ENCODE data around the gene ANKS1A. TPM values are rescaled to one million over a fixed set of nuclear protein-coding genes. Genes with fewer than 3 reads are reported as not detected.

Gene ANKS1A
- total RNA-seq, 1 experiment from 2014 or later: 24.0 TPM

DNA sequence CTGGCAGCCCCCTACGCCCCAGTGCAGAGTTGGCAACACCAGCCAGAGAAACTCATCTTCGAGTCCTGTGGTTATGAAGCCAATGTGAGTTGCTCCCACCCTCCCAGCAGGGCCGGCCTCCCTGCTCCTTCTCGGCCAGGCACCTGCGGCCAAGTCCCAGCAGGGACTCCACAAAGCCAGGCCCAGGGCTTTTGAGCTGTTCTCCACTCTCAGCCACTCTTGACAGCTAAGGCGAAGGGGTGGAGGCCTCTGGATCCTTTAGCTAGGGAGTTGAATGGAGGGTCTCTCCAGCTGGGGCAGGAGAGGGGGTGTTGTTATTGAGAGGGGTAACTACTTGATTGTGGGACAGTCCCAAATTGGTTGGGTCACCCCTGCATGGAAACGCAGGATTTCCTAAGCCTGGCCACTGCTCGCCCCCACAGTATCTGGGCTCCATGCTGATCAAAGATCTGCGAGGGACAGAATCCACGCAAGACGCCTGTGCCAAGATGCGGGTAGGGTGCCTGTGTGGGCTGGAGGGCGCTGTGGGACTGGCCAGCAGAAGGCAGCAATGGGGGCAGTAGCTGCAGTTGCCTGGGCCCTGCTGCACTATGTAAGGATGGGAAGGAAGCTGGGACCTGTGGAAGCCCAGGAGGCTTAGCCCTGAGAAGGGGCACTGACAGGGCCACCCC is 193.8 kb downstream of the ANKS1A start:
- no peak overlapping the region for H3K4me3 Mint-ChIP-seq (ENCODE audit: unreplicated experiment)
- H3K4me3 ChIP-seq (ENCODE audit: low read depth, low read length): no peak overlapping the region
- peaks cover 34% of the 10 kb centered on the region for H3K36me3 Mint-ChIP-seq (ENCODE audit: insufficient read depth, unreplicated experiment)
- H3K27me3 Mint-ChIP-seq (ENCODE audit: insufficient read depth, unreplicated experiment): no peaks in the 10 kb centered on the region
- no peaks in the 10 kb centered on the region for H3K4me1 Mint-ChIP-seq (ENCODE audit: low read depth, unreplicated experiment)
- H3K27me3 ChIP-seq (replicated peaks; ENCODE audit: control insufficient read depth, insufficient read depth, low read length): no peaks in the 10 kb centered on the region
- DNase-seq: peak in 1 of 2 experiments; percentile 11
- intact Hi-C loops (cut with micrococcal nuclease; ENCODE audit: unreplicated experiment): no loop called here
- H3K9me3 Mint-ChIP-seq (ENCODE audit: unreplicated experiment): no peaks in the 10 kb centered on the region
- H3K27ac Mint-ChIP-seq (ENCODE audit: unreplicated experiment): peak overlapping the region; percentile 2
- TF ChIP-seq, protein P1, sequence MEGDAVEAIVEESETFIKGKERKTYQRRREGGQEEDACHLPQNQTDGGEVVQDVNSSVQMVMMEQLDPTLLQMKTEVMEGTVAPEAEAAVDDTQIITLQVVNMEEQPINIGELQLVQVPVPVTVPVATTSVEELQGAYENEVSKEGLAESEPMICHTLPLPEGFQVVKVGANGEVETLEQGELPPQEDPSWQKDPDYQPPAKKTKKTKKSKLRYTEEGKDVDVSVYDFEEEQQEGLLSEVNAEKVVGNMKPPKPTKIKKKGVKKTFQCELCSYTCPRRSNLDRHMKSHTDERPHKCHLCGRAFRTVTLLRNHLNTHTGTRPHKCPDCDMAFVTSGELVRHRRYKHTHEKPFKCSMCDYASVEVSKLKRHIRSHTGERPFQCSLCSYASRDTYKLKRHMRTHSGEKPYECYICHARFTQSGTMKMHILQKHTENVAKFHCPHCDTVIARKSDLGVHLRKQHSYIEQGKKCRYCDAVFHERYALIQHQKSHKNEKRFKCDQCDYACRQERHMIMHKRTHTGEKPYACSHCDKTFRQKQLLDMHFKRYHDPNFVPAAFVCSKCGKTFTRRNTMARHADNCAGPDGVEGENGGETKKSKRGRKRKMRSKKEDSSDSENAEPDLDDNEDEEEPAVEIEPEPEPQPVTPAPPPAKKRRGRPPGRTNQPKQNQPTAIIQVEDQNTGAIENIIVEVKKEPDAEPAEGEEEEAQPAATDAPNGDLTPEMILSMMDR (IDR thresholded peaks at IDR 0.05; ENCODE audit: insufficient read depth in 1 of 2, low read depth in 1 of 2, low read length in 1 of 2, severe bottlenecking in 1 of 2, unreplicated experiment in 1 of 2): no peak
- no TSS peak for BruUV-seq (replicated peaks)
- ChIA-PET POLR2A (no interaction called here), CTCF (interaction anchor here (0.6 kb wide), 1 partner anchor 13 kb away, joined by 3 read pairs; no protein-coding TSS in a partner anchor)
- H3K36me3 ChIP-seq (ENCODE audit: control insufficient read depth, insufficient read depth, low read length): peaks cover 1% of the 10 kb centered on the region
- no peaks in the 10 kb centered on the region for H3K9me3 ChIP-seq
- no peaks in the 10 kb centered on the region for H3K4me1 ChIP-seq

DNA sequence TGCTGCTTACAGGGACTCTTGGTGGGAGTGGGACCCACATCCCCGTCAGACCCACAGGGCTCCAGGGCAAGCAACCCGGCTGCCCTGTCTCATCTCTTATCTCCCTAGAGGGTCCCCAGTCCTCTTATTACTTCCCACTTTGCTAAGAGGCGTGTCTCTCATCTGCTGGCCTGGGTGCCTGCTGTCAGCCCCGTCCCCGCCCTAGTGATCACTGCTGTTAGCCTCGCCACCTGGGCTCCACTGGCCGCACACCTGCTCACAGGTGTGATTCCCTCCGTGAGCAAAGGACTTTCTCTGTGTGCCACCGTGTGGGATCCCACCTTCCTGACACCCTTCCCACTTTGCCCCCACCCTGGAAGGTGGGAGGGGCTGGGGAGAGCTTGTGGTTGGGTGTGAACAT is 194.5 kb downstream of the ANKS1A start:
- Mint-ChIP-seq H3K27ac (ENCODE audit: unreplicated experiment) (no peak overlapping the region), H3K36me3 (ENCODE audit: insufficient read depth, unreplicated experiment) (peaks cover 41% of the 10 kb centered on the region), H3K4me1 (ENCODE audit: low read depth, unreplicated experiment) (no peaks in the 10 kb centered on the region), H3K4me3 (ENCODE audit: unreplicated experiment) (no peak overlapping the region), H3K27me3 (ENCODE audit: insufficient read depth, unreplicated experiment) (no peaks in the 10 kb centered on the region), H3K9me3 (ENCODE audit: unreplicated experiment) (no peaks in the 10 kb centered on the region)
- peak in 1 of 2 experiments; percentile 10 for DNase-seq
- Histone ChIP-seq H3K4me1 (no peaks in the 10 kb centered on the region), H3K4me3 (ENCODE audit: low read depth, low read length) (no peak overlapping the region), H3K9me3 (no peaks in the 10 kb centered on the region), H3K27me3 (replicated peaks; ENCODE audit: control insufficient read depth, insufficient read depth, low read length) (no peaks in the 10 kb centered on the region), H3K36me3 (ENCODE audit: control insufficient read depth, insufficient read depth, low read length) (peaks cover 3% of the 10 kb centered on the region)
- intact Hi-C loops (cut with micrococcal nuclease; ENCODE audit: unreplicated experiment): no loop called here
- TF ChIP-seq, protein P1 (IDR thresholded peaks at IDR 0.05; ENCODE audit: insufficient read depth in 1 of 2, low read depth in 1 of 2, low read length in 1 of 2, severe bottlenecking in 1 of 2, unreplicated experiment in 1 of 2): no peak
- no TSS peak for BruUV-seq (replicated peaks)
- ChIA-PET CTCF (interaction anchor here (0.6 kb wide), 1 partner anchor 14 kb away, joined by 3 read pairs; no protein-coding TSS in a partner anchor), POLR2A (no interaction called here)

DNA sequence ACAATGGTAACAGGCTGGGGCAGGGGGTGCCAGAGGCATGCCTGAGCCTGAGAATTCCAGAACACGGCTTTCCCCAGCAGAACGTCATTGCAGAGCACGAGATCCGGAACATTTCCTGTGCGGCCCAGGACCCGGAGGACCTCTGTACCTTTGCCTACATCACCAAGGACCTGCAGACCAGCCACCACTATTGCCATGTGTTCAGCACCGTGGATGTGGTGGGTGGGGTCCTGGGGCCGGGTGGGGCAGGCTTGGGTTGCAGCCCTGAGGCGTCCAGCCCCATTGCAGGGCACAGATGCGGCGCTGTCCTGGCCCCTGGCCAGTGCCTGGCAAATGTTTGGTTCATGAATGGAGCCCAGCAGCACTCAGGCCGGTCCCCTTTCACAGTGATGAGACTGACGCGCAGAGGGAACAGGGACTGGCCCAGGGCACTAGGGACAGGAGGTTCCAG is 195.0 kb downstream of the ANKS1A start:
- no peaks in the 10 kb centered on the region for H3K27me3 ChIP-seq (replicated peaks; ENCODE audit: control insufficient read depth, insufficient read depth, low read length)
- Mint-ChIP-seq H3K27me3 (ENCODE audit: insufficient read depth, unreplicated experiment) (no peaks in the 10 kb centered on the region), H3K4me1 (ENCODE audit: low read depth, unreplicated experiment) (no peaks in the 10 kb centered on the region), H3K27ac (ENCODE audit: unreplicated experiment) (no peak overlapping the region), H3K36me3 (ENCODE audit: insufficient read depth, unreplicated experiment) (peaks cover 43% of the 10 kb centered on the region), H3K9me3 (ENCODE audit: unreplicated experiment) (no peaks in the 10 kb centered on the region), H3K4me3 (ENCODE audit: unreplicated experiment) (no peak overlapping the region)
- intact Hi-C loops (cut with micrococcal nuclease; ENCODE audit: unreplicated experiment): no loop called here
- no peaks in the 10 kb centered on the region for H3K4me1 ChIP-seq
- H3K36me3 ChIP-seq (ENCODE audit: control insufficient read depth, insufficient read depth, low read length): peaks cover 3% of the 10 kb centered on the region
- H3K4me3 ChIP-seq (ENCODE audit: low read depth, low read length): no peak overlapping the region
- peak in 1 of 2 experiments; percentile 14 for DNase-seq
- TF ChIP-seq, protein P1 (IDR thresholded peaks at IDR 0.05; ENCODE audit: insufficient read depth in 1 of 2, low read depth in 1 of 2, low read length in 1 of 2, severe bottlenecking in 1 of 2, unreplicated experiment in 1 of 2): no peak
- H3K9me3 ChIP-seq: no peaks in the 10 kb centered on the region
- no TSS peak for BruUV-seq (replicated peaks)
- POLR2A ChIA-PET: no interaction called here
- CTCF ChIA-PET: no interaction called here
